HepG2 (cell line): ENCODE results near the gene ACER2. TPM values are rescaled to one million over a fixed set of nuclear protein-coding genes. Genes with fewer than 3 reads are reported as not detected.

ENCODE experiments used
- ATAC-seq: fragments of 200-7000 bp; cut with Tn5 transposase; 3 replicates; pipeline ENCODE4 v1.9.1; 2020; ENCODE audit warnings: mild to moderate bottlenecking, moderate library complexity
- BruUV-seq: library from RNA; stranded (reverse); fragments of 400-500 nt; replicated peaks from 2 replicates; lab custom pipeline; 2021; lab: Mats Ljungman, UMichigan
- CTCF ChIA-PET: fragments of 300-600 bp; formaldehyde crosslinking; extraction: SDS; loops from one replicate; lab custom pipeline; 2021; ENCODE audit warnings: low total read pairs, inconsistent platforms, low intra/inter-chr PET ratio; lab: Yijun Ruan, JAX
- POLR2A ChIA-PET: fragments of 350-600 bp; sonication (Branson Sonifier 250); formaldehyde crosslinking; loops from one replicate; lab custom pipeline; 2020; ENCODE audit warnings: antibody characterized with exemption, inconsistent platforms; lab: Yijun Ruan, JAX
- DNase-seq: peaks from one replicate; pipeline ENCODE4 v3.0.0-alpha.2; 2015; ENCODE audit warnings: low spot score
- FAIRE-seq: peaks from 3 replicates; lab custom pipeline; 2011; peaks lifted over from hg19 to GRCh38; lab: Jason Lieb, UNC
- H2AFZ ChIP-seq: one replicate; pipeline ENCODE4 v1.6.1; 2011; ENCODE audit warnings: low read length, inconsistent platforms
- H3K27ac ChIP-seq: fragments of 300-600 bp; 3 replicates; pipeline ENCODE4 v1.8.0; 2011; ENCODE audit warnings: mixed run types, mild to moderate bottlenecking, mixed read lengths, low read length, inconsistent platforms; ENCODE audit not compliant: insufficient read depth; ENCODE audit errors: extremely low read length
- H3K27me3 ChIP-seq, 2 experiments: fragments of 200-600 bp in 1 of 2; 2 replicates in 1 of 2; 3 replicates in 1 of 2; pipeline versions ENCODE4 v1.6.0 to v1.8.0; 2011; ENCODE audit warnings: low read length in 2 of 2, mild to moderate bottlenecking in 2 of 2, moderate library complexity in 2 of 2, inconsistent platforms in 1 of 2; ENCODE audit not compliant: insufficient read depth in 2 of 2, control insufficient read depth in 1 of 2
- H3K36me3 ChIP-seq, 2 experiments: fragments of 200-600 bp in 1 of 2; replicated peaks in 1 of 2; 2 replicates in 1 of 2; 3 replicates in 1 of 2; pipeline versions ENCODE4 v1.5.1 to v1.8.0; 2011; ENCODE audit warnings: low read length in 2 of 2, inconsistent platforms in 1 of 2; ENCODE audit not compliant: insufficient read depth in 2 of 2, control insufficient read depth in 1 of 2
- H3K4me1 ChIP-seq: 2 replicates; pipeline ENCODE4 v1.5.1; 2012; ENCODE audit warnings: low read length, inconsistent platforms; ENCODE audit not compliant: insufficient read depth
- H3K4me2 ChIP-seq: 2 replicates; pipeline ENCODE4 v1.6.0; 2011; ENCODE audit warnings: low read depth, low read length, inconsistent platforms
- H3K4me3 ChIP-seq, 3 experiments: fragments of 200-600 bp in 1 of 3; sonication (generic), shearing (Covaris generic) in 1 of 3; replicated peaks in 1 of 3; 2 replicates each; pipeline ENCODE4 v1.5.1; 2011 to 2016; ENCODE audit warnings: low read length in 3 of 3, inconsistent platforms in 2 of 3, low read depth in 2 of 3, mild to moderate bottlenecking in 2 of 3, control low read depth in 1 of 3, mixed read lengths in 1 of 3; ENCODE audit not compliant: insufficient read depth in 1 of 3
- H3K79me2 ChIP-seq: one replicate; pipeline ENCODE4 v1.6.1; 2011; ENCODE audit warnings: low read length, inconsistent platforms; ENCODE audit not compliant: insufficient read depth
- H3K9ac ChIP-seq: 2 replicates; pipeline ENCODE4 v1.6.0; 2011; ENCODE audit warnings: mild to moderate bottlenecking, low read depth, low read length, inconsistent platforms; ENCODE audit not compliant: insufficient read depth
- H3K9me3 ChIP-seq: 2 replicates; pipeline ENCODE4 v1.5.1; 2012; ENCODE audit warnings: mild to moderate bottlenecking, low read length
- H4K20me1 ChIP-seq: 2 replicates; pipeline ENCODE4 v1.6.0; 2011; ENCODE audit warnings: inconsistent platforms, mild to moderate bottlenecking, low read length, moderate library complexity; ENCODE audit not compliant: insufficient read depth
- AKAP8 ChIP-seq: sonication (generic); formaldehyde crosslinking; IDR thresholded peaks from 2 replicates; pipeline ENCODE4 v1.5.1; 2020; ENCODE audit warnings: mild to moderate bottlenecking, missing genetic modification reagents
- BORCS8-MEF2B ChIP-seq: sonication (generic); formaldehyde crosslinking; IDR thresholded peaks from 2 replicates; pipeline ENCODE4 v1.8.0; 2022; ENCODE audit warnings: mild to moderate bottlenecking, missing genetic modification reagents
- ELF1 ChIP-seq: sonication (generic); formaldehyde crosslinking; IDR thresholded peaks from 2 replicates; pipeline ENCODE4 v1.4.0; 2020; ENCODE audit warnings: missing genetic modification reagents
- FOXO1 ChIP-seq: sonication (generic); formaldehyde crosslinking; IDR thresholded peaks from 2 replicates; pipeline ENCODE4 v1.4.0; 2020; ENCODE audit warnings: missing genetic modification reagents
- NFATC3 ChIP-seq: sonication (generic); formaldehyde crosslinking; IDR thresholded peaks from 2 replicates; pipeline ENCODE4 v1.5.1; 2020; ENCODE audit warnings: mild to moderate bottlenecking, missing genetic modification reagents
- PCBP1 ChIP-seq: fragments of 200-400 bp; formaldehyde crosslinking; IDR thresholded peaks from 2 replicates; pipeline ENCODE4 v1.6.1; 2017; ENCODE audit warnings: mild to moderate bottlenecking, low read depth, low read length, borderline replicate concordance
- ZNF607 ChIP-seq: sonication (generic); formaldehyde crosslinking; IDR thresholded peaks from 2 replicates; pipeline ENCODE4 v1.5.1; 2020; ENCODE audit warnings: missing genetic modification reagents, mild to moderate bottlenecking, borderline replicate concordance
- ZNF7 ChIP-seq: IDR thresholded peaks from 2 replicates; pipeline ENCODE4 v1.6.1; 2016; ENCODE audit warnings: missing biosample characterization, missing genetic modification reagents
- ZNF713 ChIP-seq: sonication (generic); formaldehyde crosslinking; IDR thresholded peaks from 2 replicates; pipeline ENCODE4 v1.4.0; 2020; ENCODE audit warnings: mild to moderate bottlenecking, missing genetic modification reagents
- ZNF891 ChIP-seq: sonication (generic); formaldehyde crosslinking; IDR thresholded peaks from 2 replicates; pipeline ENCODE4 v1.5.0; 2020; ENCODE audit warnings: mild to moderate bottlenecking, missing genetic modification reagents
- WGBS: methylation state at CpG from one replicate; pipeline ENCODE4 v1.1.6; 2017; ENCODE audit warnings: low lambda C conversion rate; 5-methylcytosine and 5-hydroxymethylcytosine counted together
- in situ Hi-C: cut with HindIII; loops from 2 replicates; pipeline ENCODE4 v1.10.0; 2017; ENCODE audit warnings: low pct_unique_long_range_greater_than_20kb; ENCODE audit not compliant: extremely low pct_ligation_motif_present
- intact Hi-C: fragments of 100-400 bp; cut with micrococcal nuclease; formaldehyde crosslinking; loops from one replicate; pipeline ENCODE4 v1.10.0; 2022; ENCODE audit not compliant: unreplicated experiment
- polyA plus RNA-seq, 8 experiments: library from polyadenylated mRNA; depleted of rRNA in 3 of 8; stranded (reverse) in 7 of 8; unstranded in 1 of 8; fragments of >200 nt; fragmentation: Illumina TruSeq in 4 of 8; extraction: Trizol in 4 of 8; gene quantifications; 2 replicates each; pipeline versions ENCODE4 v1.2.1 to v1.2.3, GENCODE V29; 2011 to 2016; ENCODE audit warnings: low read depth in 4 of 8, missing spikeins in 1 of 8, mixed read lengths in 1 of 8; ENCODE audit not compliant: insufficient read depth in 1 of 8
- total RNA-seq, 5 experiments: library from RNA; depleted of rRNA; stranded (reverse); fragments of >200 nt; fragmentation: Illumina TruSeq; extraction: Trizol; gene quantifications; 2 replicates each; pipeline ENCODE4 v1.2.3, GENCODE V29; 2016; ENCODE audit warnings: low read depth in 1 of 5
- TF ChIP-seq, protein P1 (sequence below): sonication (generic); formaldehyde crosslinking; conservative IDR thresholded peaks from 2 replicates; pipeline ENCODE4 v1.4.0; 2020; ENCODE audit warnings: missing genetic modification reagents
- TF ChIP-seq, protein P2 (sequence below): IDR thresholded peaks from 2 replicates; pipeline ENCODE4 v1.6.1; 2016; ENCODE audit warnings: low read depth, borderline replicate concordance

Gene ACER2
- total and polyA plus RNA-seq, 2 of the 13 experiments (the other 11 are each of a cell fraction or from before 2014, with no cell fraction given) = 1.9 to 3.4 TPM

DNA sequence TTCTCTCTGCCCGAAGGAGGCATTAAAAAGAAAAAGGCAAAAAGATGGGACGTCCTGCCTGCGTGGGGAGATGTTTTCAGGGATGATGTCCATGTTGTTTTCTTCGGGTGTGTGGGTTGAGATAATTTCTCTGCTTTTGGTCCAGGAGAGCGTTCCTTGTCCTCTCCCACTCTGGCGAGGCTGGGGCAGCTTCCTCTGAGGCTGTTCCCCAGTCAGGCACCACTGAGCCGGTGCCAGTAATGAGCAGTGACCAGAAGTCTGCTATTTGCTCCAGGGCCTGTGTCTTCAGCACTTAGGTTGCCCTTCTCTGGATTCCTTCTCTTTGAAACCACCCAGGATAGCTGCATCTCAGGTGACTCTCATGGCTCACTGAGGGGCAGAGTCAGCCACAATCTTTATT lies 71.5 kb downstream of the ACER2 start (continued):
- no peak for TF ChIP-seq ZNF7
- no peak for TF ChIP-seq ZNF713

DNA sequence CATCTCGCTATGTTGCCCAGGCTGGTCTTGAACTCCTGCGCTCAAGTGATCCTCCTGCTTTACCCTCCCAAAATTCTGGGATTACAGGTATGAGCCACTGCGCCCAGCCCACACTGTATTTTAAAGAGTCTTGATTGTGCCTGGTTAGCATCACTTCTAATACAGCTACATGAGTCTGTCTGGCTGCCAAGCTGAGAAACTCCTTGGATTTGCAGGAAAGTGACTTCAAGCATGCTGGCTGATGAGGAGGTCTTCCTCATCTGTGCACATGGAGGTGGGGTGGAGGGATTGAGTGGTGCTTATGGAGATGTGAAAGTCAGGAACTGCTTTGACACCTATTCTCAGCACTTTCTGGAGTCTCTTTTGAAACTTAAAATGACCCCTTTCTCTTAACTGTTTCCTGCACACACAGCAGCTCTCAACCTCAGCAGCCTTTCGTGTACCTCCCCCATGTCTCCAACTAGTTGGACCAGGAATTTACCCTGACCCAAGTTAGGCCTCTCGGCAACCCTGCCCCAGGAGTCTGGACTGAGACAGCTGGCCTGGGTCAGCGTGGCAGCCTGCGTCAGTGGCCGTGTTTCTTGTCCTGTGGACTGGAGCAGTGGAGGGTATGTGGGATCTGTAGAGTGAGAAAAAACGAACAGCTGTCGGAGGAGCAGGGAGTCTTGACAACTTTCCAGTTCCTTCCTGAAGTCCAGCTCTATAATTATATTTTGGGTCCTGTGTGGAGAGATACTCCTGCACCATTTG lies 72.5 kb downstream of the ACER2 start:
- H3K27ac ChIP-seq = no peak overlapping the region
- H3K4me2 ChIP-seq = no peak overlapping the region
- no TSS peak for BruUV-seq
- DNase-seq (no peak), FAIRE-seq (no peak), ATAC-seq (no peak; the same call in 2 of the 3 replicates)
- POLR2A ChIA-PET = no interaction called here
- no peak overlapping the region for H2AFZ ChIP-seq
- H3K27me3 ChIP-seq = peaks cover 0 to 1% of the 10 kb centered on the region in 2 experiments; a peak in 1 of 5 replicates
- no peak for TF ChIP-seq ZNF607
- no peak for TF ChIP-seq AKAP8 (CRISPR knock-in tag)
- TF ChIP-seq, protein P1, sequence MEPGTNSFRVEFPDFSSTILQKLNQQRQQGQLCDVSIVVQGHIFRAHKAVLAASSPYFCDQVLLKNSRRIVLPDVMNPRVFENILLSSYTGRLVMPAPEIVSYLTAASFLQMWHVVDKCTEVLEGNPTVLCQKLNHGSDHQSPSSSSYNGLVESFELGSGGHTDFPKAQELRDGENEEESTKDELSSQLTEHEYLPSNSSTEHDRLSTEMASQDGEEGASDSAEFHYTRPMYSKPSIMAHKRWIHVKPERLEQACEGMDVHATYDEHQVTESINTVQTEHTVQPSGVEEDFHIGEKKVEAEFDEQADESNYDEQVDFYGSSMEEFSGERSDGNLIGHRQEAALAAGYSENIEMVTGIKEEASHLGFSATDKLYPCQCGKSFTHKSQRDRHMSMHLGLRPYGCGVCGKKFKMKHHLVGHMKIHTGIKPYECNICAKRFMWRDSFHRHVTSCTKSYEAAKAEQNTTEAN (CRISPR knock-in tag) = no peak
- no peak for TF ChIP-seq NFATC3 (CRISPR knock-in tag)
- TF ChIP-seq, protein P2, sequence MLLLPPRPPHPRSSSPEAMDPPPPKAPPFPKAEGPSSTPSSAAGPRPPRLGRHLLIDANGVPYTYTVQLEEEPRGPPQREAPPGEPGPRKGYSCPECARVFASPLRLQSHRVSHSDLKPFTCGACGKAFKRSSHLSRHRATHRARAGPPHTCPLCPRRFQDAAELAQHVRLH (CRISPR knock-in tag) = no peak
- TF ChIP-seq ELF1 (CRISPR knock-in tag) = no peak
- TF ChIP-seq ZNF891 (CRISPR knock-in tag) = no peak
- TF ChIP-seq BORCS8-MEF2B (CRISPR knock-in tag) = no peak
- TF ChIP-seq PCBP1 = no peak
- TF ChIP-seq FOXO1 (CRISPR knock-in tag) = no peak
- in situ Hi-C loops = loop anchor here (10.0 to 25.0 kb wide), 2 partner anchors 444 to 1631 kb away; no protein-coding TSS in a partner anchor
- CTCF ChIA-PET = no interaction called here
- H3K4me3 ChIP-seq = no peak overlapping the region
- no peaks in the 10 kb centered on the region for H3K9me3 ChIP-seq
- H4K20me1 ChIP-seq = no peaks in the 10 kb centered on the region
- H3K4me1 ChIP-seq = no peaks in the 10 kb centered on the region
- H3K79me2 ChIP-seq = no peaks in the 10 kb centered on the region
- WGBS = 33% methylated on average over 10 of the region's 10 CpGs
- no peak overlapping the region for H3K9ac ChIP-seq
- intact Hi-C loops = no loop called here
- no peaks in the 10 kb centered on the region for H3K36me3 ChIP-seq
